Spleen (tissue), 11 donors: ENCODE data around the gene LRRC4C. TPM values are rescaled to one million over a fixed set of nuclear protein-coding genes. Genes with fewer than 3 reads are reported as not detected.

Experiments used
- DNase-seq: peaks from one replicate; pipeline ENCODE4 v3.0.0-alpha.2; 2020
- H3K27ac ChIP-seq, 8 donors: fragments of 200-600 bp; sonication (generic) in 7 of 8; 1 replicate in 4 of 8; 2 replicates in 4 of 8; pipeline versions ENCODE4 v1.5.0 to v1.8.0; 2016 to 2021; ENCODE audit warnings: inconsistent platforms in 4 of 8, mild to moderate bottlenecking in 4 of 8, moderate library complexity in 1 of 8
- H3K27me3 ChIP-seq, 7 donors: fragments of 200-600 bp; sonication (generic) in 6 of 7; replicated peaks in 1 of 7; 1 replicate in 4 of 7; 2 replicates in 3 of 7; pipeline versions ENCODE4 v1.5.0 to v1.8.0; 2016 to 2021; ENCODE audit warnings: inconsistent platforms in 3 of 7, mild to moderate bottlenecking in 1 of 7
- H3K36me3 ChIP-seq, 6 donors: fragments of 200-600 bp; sonication (generic) in 5 of 6; 1 replicate in 4 of 6; 2 replicates in 2 of 6; pipeline versions ENCODE4 v1.5.0 to v1.8.0; 2016 to 2021; ENCODE audit warnings: inconsistent platforms in 2 of 6
- H3K4me1 ChIP-seq, 6 donors: fragments of 200-600 bp; sonication (generic) in 5 of 6; 1 replicate in 3 of 6; 2 replicates in 3 of 6; pipeline versions ENCODE4 v1.5.0 to v1.8.0; 2016 to 2021; ENCODE audit warnings: inconsistent platforms in 3 of 6
- H3K4me3 ChIP-seq, 8 donors: fragments of 200-600 bp; sonication (generic) in 7 of 8; 1 replicate in 4 of 8; 2 replicates in 4 of 8; pipeline versions ENCODE4 v1.5.0 to v1.8.0; 2016 to 2021; ENCODE audit warnings: inconsistent platforms in 4 of 8, mild to moderate bottlenecking in 4 of 8, moderate library complexity in 2 of 8
- H3K9me3 ChIP-seq, 8 donors: fragments of 200-600 bp; sonication (generic) in 7 of 8; 1 replicate in 4 of 8; 2 replicates in 4 of 8; pipeline versions ENCODE4 v1.5.0 to v1.8.0; 2016 to 2021; ENCODE audit warnings: inconsistent platforms in 4 of 8
- POLR2A ChIP-seq, 3 donors: fragments of 450-650 bp; IDR thresholded peaks; one replicate each; pipeline ENCODE4 v1.5.1; 2017; ENCODE audit warnings: antibody characterized with exemption in 3 of 3, mild to moderate bottlenecking in 1 of 3
- POLR2AphosphoS5 ChIP-seq, 3 donors: sonication (generic); formaldehyde crosslinking; IDR thresholded peaks; one replicate each; pipeline ENCODE4 v1.5.1; 2017; ENCODE audit warnings: antibody characterized with exemption in 3 of 3
- WGBS, 5 donors: extraction: QIAGEN DNeasy Blood & Tissue Kit in 3 of 5; methylation state at CpG; one replicate each; pipeline versions ENCODE4 v1.1.5 to v1.1.7; 2013 to 2018; 5-methylcytosine and 5-hydroxymethylcytosine counted together
- intact Hi-C: fragments of 100-400 bp; cut with DNase I; formaldehyde crosslinking; loops from one replicate; pipeline ENCODE4 v1.15.0; 2023; ENCODE audit warnings: low total_unique reads
- polyA plus RNA-seq, 3 donors: library from polyadenylated mRNA; stranded (reverse); fragments of 200-250 nt; gene quantifications; one replicate each; pipeline ENCODE4 v1.2.1, GENCODE V29; 2013
- total RNA-seq, 7 donors: library from RNA; depleted of rRNA in 3 of 7; stranded (reverse); fragments of >200 nt in 3 of 7; fragmentation: NEBNext Ultra II Directional in 4 of 7; extraction: Animal tissue kit (Norgen Biotek cat#: 25700) in 4 of 7; gene quantifications; one replicate each; pipeline versions ENCODE4 v1.1.0 to v1.2.1, GENCODE V29; 2016 to 2021
- TF ChIP-seq, protein P1 (sequence below), 11 experiments: fragments of 200-600 bp in 7 of 11; fragments of 450-650 bp in 4 of 11; sonication (generic) in 4 of 11; IDR thresholded peaks in 8 of 11; conservative IDR thresholded peaks in 3 of 11; 1 replicate in 7 of 11; 2 replicates in 4 of 11; pipeline versions ENCODE4 v1.4.0 to v1.8.0; 2016 to 2021; ENCODE audit warnings: antibody characterized with exemption in 11 of 11, inconsistent platforms in 4 of 11, mild to moderate bottlenecking in 1 of 11
- donor health status: healthy with polysubstance abuse.
- donor health status: DM: no; HTN: no; CAD: no; lungs with moderate emphysema.
- donor health status: DM: no; HTN: no; CAD: no.
- donor health status: Bipolar disorder and iron deficiency.
- donor health status: healthy.
- donor health status: DM: no; HTN: no; CAD: no.
- donor health status: DM: yes; HTN: yes; CAD: no.

The LRRC4C gene
- total and polyA plus RNA-seq, 10 donors: 0.15 to 8.9 (median 1.9) TPM

DNA sequence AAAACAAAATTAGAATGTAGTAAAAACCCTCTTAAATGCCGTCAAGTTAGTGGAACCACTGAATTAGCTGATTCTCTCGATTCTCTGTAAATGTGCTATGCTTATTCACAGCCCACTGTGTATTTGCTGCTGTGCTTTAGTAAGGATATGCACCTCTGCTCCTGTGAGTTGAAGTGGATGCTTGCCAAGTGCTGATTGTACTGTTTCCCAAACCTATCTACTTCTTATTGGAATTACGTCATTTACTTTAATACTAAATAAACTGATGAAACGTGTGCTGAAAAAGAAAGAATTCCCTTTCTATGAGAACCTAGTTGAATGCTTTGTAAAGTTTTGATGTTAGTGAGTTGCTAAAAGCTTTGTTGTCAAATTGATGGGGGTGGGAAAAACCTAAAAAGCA, 158.4 kb downstream of the LRRC4C start:
- no peaks in the 10 kb centered on the region for H3K9me3 ChIP-seq
- WGBS, 5 donors: 73 to 81% (median 77%) methylated on average over 4 of the region's 4 CpGs
- no peak overlapping the region for H3K4me3 ChIP-seq
- intact Hi-C loops: no loop called here
- H3K36me3 ChIP-seq: no peaks in the 10 kb centered on the region
- DNase-seq: no peak
- no peak overlapping the region for H3K27ac ChIP-seq
- no peak for TF ChIP-seq POLR2A (IDR thresholded peaks at IDR 0.05)
- TF ChIP-seq POLR2AphosphoS5 (IDR thresholded peaks at IDR 0.05): no peak
- TF ChIP-seq, protein P1, sequence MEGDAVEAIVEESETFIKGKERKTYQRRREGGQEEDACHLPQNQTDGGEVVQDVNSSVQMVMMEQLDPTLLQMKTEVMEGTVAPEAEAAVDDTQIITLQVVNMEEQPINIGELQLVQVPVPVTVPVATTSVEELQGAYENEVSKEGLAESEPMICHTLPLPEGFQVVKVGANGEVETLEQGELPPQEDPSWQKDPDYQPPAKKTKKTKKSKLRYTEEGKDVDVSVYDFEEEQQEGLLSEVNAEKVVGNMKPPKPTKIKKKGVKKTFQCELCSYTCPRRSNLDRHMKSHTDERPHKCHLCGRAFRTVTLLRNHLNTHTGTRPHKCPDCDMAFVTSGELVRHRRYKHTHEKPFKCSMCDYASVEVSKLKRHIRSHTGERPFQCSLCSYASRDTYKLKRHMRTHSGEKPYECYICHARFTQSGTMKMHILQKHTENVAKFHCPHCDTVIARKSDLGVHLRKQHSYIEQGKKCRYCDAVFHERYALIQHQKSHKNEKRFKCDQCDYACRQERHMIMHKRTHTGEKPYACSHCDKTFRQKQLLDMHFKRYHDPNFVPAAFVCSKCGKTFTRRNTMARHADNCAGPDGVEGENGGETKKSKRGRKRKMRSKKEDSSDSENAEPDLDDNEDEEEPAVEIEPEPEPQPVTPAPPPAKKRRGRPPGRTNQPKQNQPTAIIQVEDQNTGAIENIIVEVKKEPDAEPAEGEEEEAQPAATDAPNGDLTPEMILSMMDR (IDR thresholded peaks at IDR 0.05 in 8 of 11, conservative IDR thresholded peaks at IDR 0.05 in 3 of 11): no peak
- no peaks in the 10 kb centered on the region for H3K4me1 ChIP-seq
- H3K27me3 ChIP-seq: no peaks in the 10 kb centered on the region

DNA sequence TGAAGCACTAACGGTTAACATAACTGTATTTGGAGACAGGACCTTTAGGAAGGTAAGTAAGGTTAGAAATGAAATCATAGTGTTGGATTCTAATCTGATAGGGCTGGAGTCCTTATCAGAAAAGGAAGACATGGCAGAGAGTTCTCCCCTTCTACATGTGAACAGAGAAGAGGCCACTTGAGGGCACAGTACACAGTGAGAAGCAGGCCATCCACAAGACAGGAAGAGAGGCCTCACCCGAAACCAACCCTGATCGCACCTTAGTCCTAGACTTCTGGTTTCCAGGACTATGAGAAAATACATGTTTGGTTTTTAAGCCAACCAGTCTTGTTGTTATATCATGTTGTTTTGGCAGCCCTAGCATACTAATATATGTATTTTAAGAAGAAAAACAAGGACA, 170.0 kb downstream of the LRRC4C start:
- no peak for DNase-seq
- Histone ChIP-seq H3K9me3 (no peaks in the 10 kb centered on the region), H3K27me3 (no peaks in the 10 kb centered on the region), H3K4me1 (no peaks in the 10 kb centered on the region), H3K36me3 (no peaks in the 10 kb centered on the region), H3K27ac (no peak overlapping the region), H3K4me3 (no peak overlapping the region)
- 81 to 90% (median 83%) methylated on average over 3 of the region's 3 CpGs for WGBS, 5 donors
- intact Hi-C loops: no loop called here
- TF ChIP-seq POLR2AphosphoS5 (IDR thresholded peaks at IDR 0.05) (no peak), POLR2A (IDR thresholded peaks at IDR 0.05) (no peak)
- TF ChIP-seq, protein P1 (IDR thresholded peaks at IDR 0.05 in 8 of 11, conservative IDR thresholded peaks at IDR 0.05 in 3 of 11): no peak

DNA sequence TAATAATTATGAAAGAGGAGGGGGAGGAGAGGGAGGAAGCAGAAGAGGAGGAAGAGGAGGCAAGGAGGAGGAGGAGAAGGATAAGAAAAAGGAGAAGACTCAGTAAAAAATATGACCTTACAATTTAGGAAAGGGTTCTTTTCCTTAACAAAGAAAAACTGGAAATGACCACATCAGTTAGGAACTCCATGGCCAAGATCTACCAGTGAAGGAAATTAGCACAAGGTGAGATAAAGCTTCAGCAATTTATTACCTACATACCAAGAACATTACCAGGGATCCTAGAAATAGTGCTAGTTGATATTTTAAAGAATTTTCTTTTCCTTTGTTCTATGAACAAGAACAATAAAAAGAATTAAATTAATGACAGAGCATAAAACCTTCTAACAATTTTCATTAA, 172.7 kb downstream of the LRRC4C start:
- no peaks in the 10 kb centered on the region for H3K4me1 ChIP-seq
- H3K27me3 ChIP-seq: no peaks in the 10 kb centered on the region
- H3K27ac ChIP-seq: no peak overlapping the region
- no peak overlapping the region for H3K4me3 ChIP-seq
- H3K9me3 ChIP-seq: no peaks in the 10 kb centered on the region
- H3K36me3 ChIP-seq: no peaks in the 10 kb centered on the region
- TF ChIP-seq POLR2A (IDR thresholded peaks at IDR 0.05) (no peak), POLR2AphosphoS5 (IDR thresholded peaks at IDR 0.05) (no peak)
- TF ChIP-seq, protein P1 (IDR thresholded peaks at IDR 0.05 in 8 of 11, conservative IDR thresholded peaks at IDR 0.05 in 3 of 11): no peak
- intact Hi-C loops: no loop called here
- DNase-seq: no peak

DNA sequence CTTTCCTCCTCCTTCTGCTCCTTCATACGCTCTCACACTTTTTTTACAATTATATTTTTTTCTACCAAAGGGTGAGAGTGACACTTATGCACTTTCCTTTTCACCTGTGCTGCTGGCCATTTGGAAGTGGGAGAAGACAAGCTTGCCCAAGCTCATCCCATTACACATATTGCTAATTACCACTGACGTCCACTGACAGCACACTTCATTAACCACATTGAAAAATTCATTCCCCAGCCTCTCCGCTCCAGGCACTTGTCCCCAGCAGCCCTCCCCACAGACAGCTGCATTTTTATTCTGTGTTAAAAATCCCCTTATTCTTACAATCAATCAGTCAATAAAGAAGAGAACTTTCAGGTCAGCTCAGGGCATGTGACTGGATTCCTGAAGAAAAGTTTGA, 175.1 kb downstream of the LRRC4C start:
- no peak overlapping the region for H3K4me3 ChIP-seq
- no peak overlapping the region for H3K27ac ChIP-seq
- H3K9me3 ChIP-seq: no peaks in the 10 kb centered on the region
- H3K27me3 ChIP-seq: no peaks in the 10 kb centered on the region
- H3K4me1 ChIP-seq: no peaks in the 10 kb centered on the region
- WGBS, 5 donors: 56 to 86% (median 80%) methylated on average over 3 of the region's 3 CpGs
- no peak for DNase-seq
- intact Hi-C loops: no loop called here
- TF ChIP-seq POLR2AphosphoS5 (IDR thresholded peaks at IDR 0.05) (no peak), POLR2A (IDR thresholded peaks at IDR 0.05) (no peak)
- TF ChIP-seq, protein P1 (IDR thresholded peaks at IDR 0.05 in 8 of 11, conservative IDR thresholded peaks at IDR 0.05 in 3 of 11): no peak
- no peaks in the 10 kb centered on the region for H3K36me3 ChIP-seq
